Activated CD8-positive, alpha-beta T cell treated with anti-CD3 and anti-CD28 coated beads for 36 hours (primary cell): ENCODE results near the gene CDO1. TPM values are rescaled to one million over a fixed set of nuclear protein-coding genes. Genes with fewer than 3 reads are reported as not detected.
A peak's percentile ranks its signal among the peaks of the same experiment; 100 is the strongest.
"Not testable (repeated sequence)": the region's sequence is repeated elsewhere in the genome, so short reads cannot be mapped to it uniquely, and the experiment has no call there.

Experiments used
- ATAC-seq: fragments of 200-7000 bp; cut with Tn5 transposase; one replicate; pipeline ENCODE4 v1.10.0; 2021; ENCODE audit warnings: mild to moderate bottlenecking, moderate library complexity
- CTCF ChIA-PET: fragments of 350-600 bp; sonication (Branson Sonifier 250); formaldehyde crosslinking; loops from one replicate; lab custom pipeline; 2021; ENCODE audit warnings: antibody characterized with exemption; lab: Charles Lee
- POLR2A ChIA-PET: fragments of 350-600 bp; sonication (Branson Sonifier 250); formaldehyde crosslinking; loops from one replicate; lab custom pipeline; 2021; ENCODE audit warnings: antibody characterized with exemption; lab: Charles Lee
- DNase-seq: peaks from one replicate; pipeline ENCODE4 v3.0.0-alpha.2; 2020
- H3K27ac Mint-ChIP-seq: one replicate; pipeline ENCODE4 v1.8.0; 2021; ENCODE audit warnings: mild to moderate bottlenecking, mixed read lengths
- H3K27me3 Mint-ChIP-seq: one replicate; pipeline ENCODE4 v1.8.0; 2021; ENCODE audit warnings: mixed read lengths
- H3K36me3 Mint-ChIP-seq: one replicate; pipeline ENCODE4 v1.8.0; 2021; ENCODE audit warnings: low read depth, mixed read lengths
- H3K4me1 Mint-ChIP-seq: one replicate; pipeline ENCODE4 v1.8.0; 2021; ENCODE audit warnings: low read depth, mixed read lengths
- H3K4me3 Mint-ChIP-seq: one replicate; pipeline ENCODE4 v1.8.0; 2021; ENCODE audit warnings: mild to moderate bottlenecking, moderate library complexity, mixed read lengths
- H3K9me3 Mint-ChIP-seq: one replicate; pipeline ENCODE4 v1.8.0; 2021; ENCODE audit warnings: mixed read lengths
- intact Hi-C: fragments of 100-400 bp; cut with micrococcal nuclease; formaldehyde crosslinking; loops from one replicate; pipeline ENCODE4 v1.10.0; 2022
- total RNA-seq, 2 experiments: library from RNA; stranded (reverse); gene quantifications; one replicate each; pipeline ENCODE4 v1.2.3, GENCODE V29; 2021
- TF ChIP-seq, protein P1 (sequence below): fragments of 200-600 bp; IDR thresholded peaks from one replicate; pipeline ENCODE4 v1.8.0; 2022; ENCODE audit warnings: antibody characterized with exemption, mild to moderate bottlenecking

The CDO1 gene
- total RNA-seq, 2 experiments from 2014 or later, result 0.18 to 0.22 TPM

- ATAC-seq (no peak), DNase-seq (no peak)
- peaks cover 39% of the 10 kb centered on the region for H3K4me1 Mint-ChIP-seq
- intact Hi-C loops, result loop anchor here (5.0 kb wide), 1 partner anchor 232 kb away; no protein-coding TSS in a partner anchor
- peaks cover 55% of the 10 kb centered on the region for H3K36me3 Mint-ChIP-seq
- TF ChIP-seq, protein P1, sequence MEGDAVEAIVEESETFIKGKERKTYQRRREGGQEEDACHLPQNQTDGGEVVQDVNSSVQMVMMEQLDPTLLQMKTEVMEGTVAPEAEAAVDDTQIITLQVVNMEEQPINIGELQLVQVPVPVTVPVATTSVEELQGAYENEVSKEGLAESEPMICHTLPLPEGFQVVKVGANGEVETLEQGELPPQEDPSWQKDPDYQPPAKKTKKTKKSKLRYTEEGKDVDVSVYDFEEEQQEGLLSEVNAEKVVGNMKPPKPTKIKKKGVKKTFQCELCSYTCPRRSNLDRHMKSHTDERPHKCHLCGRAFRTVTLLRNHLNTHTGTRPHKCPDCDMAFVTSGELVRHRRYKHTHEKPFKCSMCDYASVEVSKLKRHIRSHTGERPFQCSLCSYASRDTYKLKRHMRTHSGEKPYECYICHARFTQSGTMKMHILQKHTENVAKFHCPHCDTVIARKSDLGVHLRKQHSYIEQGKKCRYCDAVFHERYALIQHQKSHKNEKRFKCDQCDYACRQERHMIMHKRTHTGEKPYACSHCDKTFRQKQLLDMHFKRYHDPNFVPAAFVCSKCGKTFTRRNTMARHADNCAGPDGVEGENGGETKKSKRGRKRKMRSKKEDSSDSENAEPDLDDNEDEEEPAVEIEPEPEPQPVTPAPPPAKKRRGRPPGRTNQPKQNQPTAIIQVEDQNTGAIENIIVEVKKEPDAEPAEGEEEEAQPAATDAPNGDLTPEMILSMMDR, result no peak
- ChIA-PET POLR2A (no interaction called here), CTCF (interaction anchor here (1.0 to 1.3 kb wide), 3 partner anchors 9 to 201 kb away, joined by 3 to 5 read pairs (median 5); no protein-coding TSS in a partner anchor)
- no peak overlapping the region for H3K4me3 Mint-ChIP-seq
- H3K27me3 Mint-ChIP-seq, result no peaks in the 10 kb centered on the region
- H3K9me3 Mint-ChIP-seq, result no peaks in the 10 kb centered on the region
- H3K27ac Mint-ChIP-seq, result no peak overlapping the region
Observed at GRCh38 chr5:115835481-115835880, 19.0 kb upstream of the CDO1 start.

GRCh38 chr5:115831163-115831768, 14.8 kb upstream of the CDO1 start:
- H3K4me1 Mint-ChIP-seq, result peaks cover 13% of the 10 kb centered on the region
- DNase-seq, result peak; percentile 39
- POLR2A ChIA-PET, result no interaction called here
- CTCF ChIA-PET, result interaction anchor here (0.6 to 2.5 kb wide), 7 partner anchors 10 to 288 kb away, joined by 3 to 15 read pairs (median 3); partner anchors contain the start of genes AP3S1 and ATG12
- TF ChIP-seq, protein P1, result peak; percentile 73
- intact Hi-C loops, result loop anchor here (2.0 kb wide), 1 partner anchor 196 kb away; no protein-coding TSS in a partner anchor
- H3K36me3 Mint-ChIP-seq, result peaks cover 43% of the 10 kb centered on the region
- H3K4me3 Mint-ChIP-seq, result no peak overlapping the region
- no peaks in the 10 kb centered on the region for H3K9me3 Mint-ChIP-seq
- peak; percentile 62 for ATAC-seq
- H3K27ac Mint-ChIP-seq, result no peak overlapping the region
- no peaks in the 10 kb centered on the region for H3K27me3 Mint-ChIP-seq

DNA sequence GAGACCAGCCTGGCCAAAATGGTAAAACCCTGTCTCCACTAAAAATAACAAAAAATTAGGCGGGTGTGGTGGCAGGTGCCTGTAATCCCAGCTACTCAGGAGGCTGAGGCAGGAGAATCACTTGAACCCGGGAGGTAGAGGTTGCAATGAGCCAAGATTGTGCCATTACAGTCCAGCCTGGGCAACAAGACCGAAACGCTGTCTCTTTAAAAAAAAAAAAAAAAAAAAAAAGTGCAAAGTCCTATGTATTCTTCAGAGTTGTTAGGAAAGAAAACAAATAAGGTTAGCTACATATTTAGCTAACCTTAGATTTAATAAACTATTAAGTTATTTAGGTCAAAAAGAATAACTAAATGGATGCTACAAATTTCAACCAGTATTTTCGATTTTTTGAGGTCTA, 13.5 kb upstream of the CDO1 start:
- TF ChIP-seq, protein P1, result no peak
- H3K27me3 Mint-ChIP-seq, result no peaks in the 10 kb centered on the region
- ChIA-PET POLR2A (no interaction called here), CTCF (no interaction called here)
- no peak for ATAC-seq
- H3K36me3 Mint-ChIP-seq, result peaks cover 32% of the 10 kb centered on the region
- DNase-seq, result no peak
- intact Hi-C loops, result loop anchor here (2.0 kb wide), 1 partner anchor 195 kb away; no protein-coding TSS in a partner anchor
- no peak overlapping the region for H3K27ac Mint-ChIP-seq
- peaks cover 4% of the 10 kb centered on the region for H3K9me3 Mint-ChIP-seq
- peaks cover 11% of the 10 kb centered on the region for H3K4me1 Mint-ChIP-seq
- H3K4me3 Mint-ChIP-seq, result no peak overlapping the region

GRCh38 chr5:115825948-115826347, 9.5 kb upstream of the CDO1 start:
- H3K36me3 Mint-ChIP-seq, result peaks cover 15% of the 10 kb centered on the region
- H3K9me3 Mint-ChIP-seq, result peaks cover 5% of the 10 kb centered on the region
- no peak overlapping the region for H3K4me3 Mint-ChIP-seq
- peaks cover 8% of the 10 kb centered on the region for H3K27me3 Mint-ChIP-seq
- intact Hi-C loops, result no loop called here
- no peak overlapping the region for H3K27ac Mint-ChIP-seq
- ChIA-PET CTCF (interaction anchor here (1.3 to 1.7 kb wide), 2 partner anchors 9 to 191 kb away, joined by 5 to 6 read pairs; no protein-coding TSS in a partner anchor), POLR2A (no interaction called here)
- DNase-seq (no peak), ATAC-seq (no peak)
- H3K4me1 Mint-ChIP-seq, result no peaks in the 10 kb centered on the region
- TF ChIP-seq, protein P1, result no peak

GRCh38 chr5:115824983-115825382, 8.5 kb upstream of the CDO1 start:
- Mint-ChIP-seq H3K27me3 (peaks cover 15% of the 10 kb centered on the region), H3K36me3 (peaks cover 15% of the 10 kb centered on the region)
- DNase-seq, H3K4me1 Mint-ChIP-seq, H3K27ac Mint-ChIP-seq, intact Hi-C loops, H3K9me3 Mint-ChIP-seq, H3K4me3 Mint-ChIP-seq, CTCF ChIA-PET, ATAC-seq: not testable (repeated sequence)
- POLR2A ChIA-PET, result interaction anchor here (0.7 kb wide), 1 partner anchor 700 kb away, joined by 5 read pairs; no protein-coding TSS in a partner anchor
